ENCODE data around the gene CADM1. TPM values are rescaled to one million over a fixed set of nuclear protein-coding genes. Genes with fewer than 3 reads are reported as not detected.

Gene CADM1
- total RNA-seq, 1 experiment from 2014 or later = 62.4 TPM

DNA sequence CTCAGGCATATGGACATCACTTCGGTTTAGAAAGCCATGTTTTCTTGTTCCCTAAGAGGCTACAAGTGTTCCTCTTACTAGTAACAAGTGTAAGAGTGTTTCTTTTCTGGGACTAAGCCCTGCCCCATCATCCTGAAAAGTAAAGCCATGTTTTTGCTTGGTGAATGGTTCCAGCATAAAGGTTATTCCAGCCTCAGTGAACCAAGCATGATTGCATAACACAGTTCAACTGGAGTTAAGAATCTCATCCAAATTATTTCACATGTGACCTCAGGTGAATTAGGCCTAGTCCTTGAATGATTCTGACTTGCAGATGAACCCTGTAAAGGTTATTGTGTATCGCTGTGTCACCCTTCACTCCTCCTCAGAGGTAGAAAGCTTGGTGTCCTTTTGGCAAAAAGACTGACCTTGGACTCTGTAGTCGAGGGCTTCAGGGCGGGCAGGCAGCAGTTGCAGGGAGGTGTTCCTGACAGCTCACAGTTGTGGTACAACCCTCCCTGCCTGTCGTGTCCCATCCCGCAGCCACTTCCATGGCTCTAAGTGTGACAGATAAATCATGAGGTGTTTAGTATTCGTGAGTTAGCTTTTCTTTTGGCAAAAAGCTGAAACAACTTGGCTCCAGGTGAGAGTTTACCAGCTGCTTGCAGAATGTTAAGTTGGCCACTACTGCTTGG lies 321.8 kb downstream of the CADM1 start:
- in situ Hi-C loops (cut with HindIII; ENCODE audit: low pct_unique_long_range_greater_than_20kb, low sequenced_read_pairs) = no loop called here
- DNase-seq (ENCODE audit: low read depth, low spot score) = no peak

- in situ Hi-C loops (cut with HindIII; ENCODE audit: low pct_unique_long_range_greater_than_20kb, low sequenced_read_pairs) = no loop called here
- DNase-seq (ENCODE audit: low read depth, low spot score) = no peak
Measured at GRCh38 chr11:115181538-115181937, 322.7 kb downstream of the CADM1 start.

- in situ Hi-C loops (cut with HindIII; ENCODE audit: low pct_unique_long_range_greater_than_20kb, low sequenced_read_pairs) = no loop called here
- DNase-seq (ENCODE audit: low read depth, low spot score) = no peak
Measured at GRCh38 chr11:115180272-115180671, 323.9 kb downstream of the CADM1 start.

DNA sequence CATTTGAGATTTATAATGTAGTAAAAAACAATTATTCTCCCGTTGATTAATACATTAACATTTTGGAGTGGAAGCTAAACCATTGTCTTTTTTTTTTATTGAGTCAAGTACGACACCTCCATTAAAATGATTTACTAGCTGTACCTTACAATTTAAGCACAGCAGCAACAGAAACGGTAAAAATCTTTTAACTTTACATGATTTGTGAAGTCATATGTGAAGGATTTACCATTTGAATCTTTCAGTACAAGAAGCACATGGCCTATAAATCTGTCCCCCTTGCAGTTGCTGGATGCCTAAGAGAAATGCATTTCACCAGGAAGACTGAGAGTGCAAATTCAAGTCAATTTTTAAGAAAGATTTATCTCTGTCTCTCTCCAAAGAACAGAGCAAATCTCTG lies 324.6 kb downstream of the CADM1 start:
- no peak for DNase-seq (ENCODE audit: low read depth, low spot score)
- in situ Hi-C loops (cut with HindIII; ENCODE audit: low pct_unique_long_range_greater_than_20kb, low sequenced_read_pairs) = no loop called here

DNA sequence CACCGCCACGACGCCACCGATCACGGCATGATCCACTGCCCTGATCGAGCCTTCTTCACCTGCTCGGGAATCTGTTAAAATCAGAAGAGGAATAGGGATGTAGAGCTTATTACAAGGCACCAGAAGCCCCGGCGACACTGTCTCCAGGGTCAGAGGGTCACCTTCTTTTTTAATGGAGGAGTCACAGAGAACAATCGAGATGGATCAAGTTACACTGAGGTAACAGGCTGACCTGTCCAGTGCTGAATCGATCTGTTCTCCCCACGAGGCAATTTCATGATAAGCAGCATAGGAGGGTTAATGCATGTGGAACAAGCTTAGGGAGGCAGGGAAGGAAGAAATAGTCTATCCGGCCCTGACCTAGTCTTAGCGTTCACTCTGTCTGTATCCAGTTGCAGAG lies 325.5 kb downstream of the CADM1 start:
- in situ Hi-C loops (cut with HindIII; ENCODE audit: low pct_unique_long_range_greater_than_20kb, low sequenced_read_pairs) = no loop called here
- DNase-seq (ENCODE audit: low read depth, low spot score) = no peak

- in situ Hi-C loops (cut with HindIII; ENCODE audit: low pct_unique_long_range_greater_than_20kb, low sequenced_read_pairs) = no loop called here
- DNase-seq (ENCODE audit: low read depth, low spot score) = no peak
Measured at GRCh38 chr11:115173136-115173535, 331.1 kb downstream of the CADM1 start.

GRCh38 chr11:115170133-115170815 lies 333.9 kb downstream of the CADM1 start:
- in situ Hi-C loops (cut with HindIII; ENCODE audit: low pct_unique_long_range_greater_than_20kb, low sequenced_read_pairs) = no loop called here
- peak; percentile 43 for DNase-seq (ENCODE audit: low read depth, low spot score)

- DNase-seq (ENCODE audit: low read depth, low spot score) = no peak
- in situ Hi-C loops (cut with HindIII; ENCODE audit: low pct_unique_long_range_greater_than_20kb, low sequenced_read_pairs) = no loop called here
Measured at GRCh38 chr11:115169251-115169650, 335.0 kb downstream of the CADM1 start.

DNA sequence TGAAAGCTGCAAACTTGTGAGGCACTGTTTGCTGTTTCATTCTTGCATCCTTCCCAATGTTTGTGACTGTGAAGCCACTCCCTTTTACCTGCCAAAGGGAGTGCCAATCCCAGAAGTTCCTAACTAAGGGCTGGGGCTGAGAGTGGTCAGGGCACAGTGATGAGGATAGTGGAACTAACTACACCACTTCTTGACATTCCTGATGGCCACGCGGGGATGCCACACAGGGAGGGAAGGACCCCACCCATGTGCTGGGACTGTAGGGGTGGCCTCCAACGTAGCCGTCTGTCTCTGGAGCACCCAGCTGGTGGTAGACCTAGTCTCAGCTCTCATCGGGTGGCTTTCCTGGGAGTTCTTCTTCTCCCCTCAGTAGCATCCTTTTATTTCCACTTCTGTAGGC lies 335.5 kb downstream of the CADM1 start:
- in situ Hi-C loops (cut with HindIII; ENCODE audit: low pct_unique_long_range_greater_than_20kb, low sequenced_read_pairs) = no loop called here
- no peak for DNase-seq (ENCODE audit: low read depth, low spot score)

- no peak for DNase-seq (ENCODE audit: low read depth, low spot score)
- in situ Hi-C loops (cut with HindIII; ENCODE audit: low pct_unique_long_range_greater_than_20kb, low sequenced_read_pairs) = no loop called here
Measured at GRCh38 chr11:115168229-115168671, 336.0 kb downstream of the CADM1 start.

DNA sequence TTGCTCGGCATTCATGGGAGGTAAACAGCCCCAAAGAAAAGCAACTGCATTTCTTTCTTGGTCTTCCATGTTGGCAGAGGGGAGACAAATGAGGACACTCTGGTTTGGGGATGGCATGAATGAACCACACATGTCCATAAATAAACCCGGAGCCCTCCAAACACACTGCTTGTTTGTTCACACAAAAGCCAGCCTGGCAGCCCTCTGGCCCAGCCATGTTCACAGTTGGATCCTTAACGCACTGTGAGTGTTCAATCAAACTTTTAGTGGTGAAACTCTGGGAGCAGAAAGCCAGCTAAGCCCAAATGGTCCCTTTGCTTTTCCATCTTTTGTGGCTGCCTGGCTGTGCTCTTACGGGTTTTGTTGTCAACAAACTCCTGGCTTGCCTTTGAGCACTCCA lies 336.8 kb downstream of the CADM1 start:
- in situ Hi-C loops (cut with HindIII; ENCODE audit: low pct_unique_long_range_greater_than_20kb, low sequenced_read_pairs) = no loop called here

DNA sequence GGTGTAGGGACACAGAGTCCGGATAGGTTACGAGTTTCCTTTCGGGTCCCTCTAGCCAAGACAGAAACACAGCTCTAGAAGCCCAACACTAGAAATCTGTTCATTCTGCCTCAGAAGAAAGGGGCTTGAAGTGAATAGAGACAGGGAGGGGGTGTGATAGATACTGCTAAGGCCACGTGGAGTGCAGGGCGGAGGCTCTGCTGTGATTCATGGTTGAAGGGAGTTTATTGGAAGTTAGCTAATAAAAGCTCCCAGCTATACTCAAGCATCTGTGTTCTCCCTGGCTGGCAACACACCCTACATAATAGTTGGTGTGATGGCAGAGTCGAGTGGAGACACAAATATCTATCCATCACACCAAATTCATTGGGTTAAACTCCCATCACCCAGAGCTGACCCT lies 337.4 kb downstream of the CADM1 start:
- in situ Hi-C loops (cut with HindIII; ENCODE audit: low pct_unique_long_range_greater_than_20kb, low sequenced_read_pairs) = no loop called here
- DNase-seq (ENCODE audit: low read depth, low spot score) = no peak

More for the DNA sequence above, 336.8 kb downstream of the CADM1 start:
- DNase-seq (ENCODE audit: low read depth, low spot score) = no peak

- DNase-seq (ENCODE audit: low read depth, low spot score) = no peak
- in situ Hi-C loops (cut with HindIII; ENCODE audit: low pct_unique_long_range_greater_than_20kb, low sequenced_read_pairs) = no loop called here
Measured at GRCh38 chr11:115164774-115165173, 339.4 kb downstream of the CADM1 start.

- no peak for DNase-seq (ENCODE audit: low read depth, low spot score)
- in situ Hi-C loops (cut with HindIII; ENCODE audit: low pct_unique_long_range_greater_than_20kb, low sequenced_read_pairs) = no loop called here
Measured at GRCh38 chr11:115162919-115163318, 341.3 kb downstream of the CADM1 start.

- in situ Hi-C loops (cut with HindIII; ENCODE audit: low pct_unique_long_range_greater_than_20kb, low sequenced_read_pairs) = no loop called here
- no peak for DNase-seq (ENCODE audit: low read depth, low spot score)
Measured at GRCh38 chr11:115161876-115162275, 342.3 kb downstream of the CADM1 start.

GRCh38 chr11:115159207-115159606 lies 345.0 kb downstream of the CADM1 start:
- no peak for DNase-seq (ENCODE audit: low read depth, low spot score)
- in situ Hi-C loops (cut with HindIII; ENCODE audit: low pct_unique_long_range_greater_than_20kb, low sequenced_read_pairs) = no loop called here

GRCh38 chr11:115158053-115158452 lies 346.2 kb downstream of the CADM1 start:
- no peak for DNase-seq (ENCODE audit: low read depth, low spot score)
- in situ Hi-C loops (cut with HindIII; ENCODE audit: low pct_unique_long_range_greater_than_20kb, low sequenced_read_pairs) = no loop called here

DNA sequence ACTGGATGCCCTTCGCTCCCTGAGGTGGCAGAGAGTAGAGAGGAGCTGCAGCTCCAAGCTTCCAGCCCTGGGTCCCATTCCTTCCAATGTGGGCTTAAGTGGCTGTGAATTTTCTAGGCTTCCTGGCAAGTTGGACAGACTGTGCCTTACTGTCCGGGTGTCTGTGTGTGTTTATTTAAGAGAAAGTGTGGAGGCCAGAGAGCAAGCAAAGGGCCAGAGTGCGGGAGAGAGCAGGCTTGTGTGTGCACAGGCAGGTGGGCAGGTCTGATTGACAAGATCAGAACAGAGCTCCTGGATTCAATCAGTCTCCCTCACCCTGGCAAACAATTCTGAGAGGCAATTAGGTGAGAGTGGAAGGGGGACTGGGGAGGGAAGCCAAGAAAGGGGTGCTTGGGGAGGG lies 347.0 kb downstream of the CADM1 start:
- DNase-seq (ENCODE audit: low read depth, low spot score) = no peak
- in situ Hi-C loops (cut with HindIII; ENCODE audit: low pct_unique_long_range_greater_than_20kb, low sequenced_read_pairs) = no loop called here

- no peak for DNase-seq (ENCODE audit: low read depth, low spot score)
- in situ Hi-C loops (cut with HindIII; ENCODE audit: low pct_unique_long_range_greater_than_20kb, low sequenced_read_pairs) = no loop called here
Measured at GRCh38 chr11:115155978-115156377, 348.2 kb downstream of the CADM1 start.

Measured in SK-MEL-5 (cell line).